Measurements from ENCODE around the gene JPH3.
"Not testable (repeated sequence)": the region's sequence is repeated elsewhere in the genome, so short reads cannot be mapped to it uniquely, and the experiment has no call there.

JPH3 gene

DNA sequence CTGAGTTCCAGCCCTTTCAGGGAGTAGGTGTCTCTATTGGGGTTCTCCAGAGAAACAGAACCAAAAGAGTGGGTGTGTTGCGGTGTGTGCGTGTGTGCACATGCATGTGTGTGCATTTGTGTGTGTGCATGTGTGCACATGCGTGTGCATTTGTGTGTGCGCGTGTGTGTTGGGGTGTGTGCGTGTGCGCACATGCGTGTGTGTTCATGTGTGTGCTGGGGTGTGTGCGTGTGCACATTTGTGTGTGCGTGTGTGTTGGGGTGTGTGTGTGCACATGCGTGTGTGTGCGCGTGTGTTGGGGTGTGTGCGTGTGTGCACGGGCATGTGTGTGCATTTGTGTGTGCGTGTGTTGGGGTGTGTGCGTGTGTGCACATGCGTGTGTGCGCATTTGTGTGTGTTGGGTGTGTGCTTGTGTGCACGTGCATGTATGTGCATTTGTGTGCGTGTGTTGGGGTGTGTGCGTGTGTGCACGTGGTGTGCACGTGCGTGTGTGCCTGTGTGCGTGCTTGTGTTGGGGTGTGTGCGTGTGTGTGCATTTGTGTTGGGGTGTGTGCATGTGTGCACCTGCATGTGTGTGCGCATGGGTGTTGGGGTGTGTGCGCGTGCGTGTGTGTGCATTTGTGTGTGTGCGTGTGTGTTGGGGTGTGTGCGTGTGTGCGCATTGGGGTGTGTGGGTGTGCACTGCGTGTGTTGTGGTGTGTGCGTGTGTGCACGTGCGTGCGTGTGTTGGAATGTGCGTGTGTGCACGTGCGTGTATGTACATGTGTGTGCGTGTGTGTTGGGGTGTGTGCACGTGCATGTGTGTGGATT lies 38.4 kb upstream of the JPH3 start:
- ATAC-seq (replicated peaks) (no peak), DNase-seq (no peak)
- Mint-ChIP-seq H3K4me3 (no peak overlapping the region), H3K27me3 (peaks cover 0 to 11% of the 10 kb centered on the region in 2 donors), H3K9me3 (peaks cover 5 to 9% of the 10 kb centered on the region in 2 donors), H3K36me3 (ENCODE audit: insufficient read depth) (no peaks in the 10 kb centered on the region), H3K27ac (peak overlapping the region in 1 of 2 donors; percentile 79), H3K4me1 (ENCODE audit: low read depth in 2 of 2) (peaks cover 5 to 8% of the 10 kb centered on the region in 2 donors)

DNA sequence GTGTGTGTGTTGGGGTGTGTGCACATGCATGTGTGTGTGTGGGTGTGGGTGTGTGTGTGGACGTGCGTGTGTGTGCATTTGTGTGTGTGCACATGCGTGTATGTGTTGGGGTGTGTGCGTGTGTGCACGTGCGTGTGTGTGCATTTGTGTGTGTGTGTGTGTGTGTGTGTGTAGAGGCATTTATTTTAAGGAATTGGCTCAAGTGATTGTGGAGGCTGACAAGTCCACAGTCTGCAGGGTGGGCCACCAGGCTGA lies 37.9 kb upstream of the JPH3 start:
- Mint-ChIP-seq H3K4me1 (ENCODE audit: low read depth in 2 of 2) (peaks cover 5 to 8% of the 10 kb centered on the region in 2 donors), H3K36me3 (ENCODE audit: insufficient read depth) (no peaks in the 10 kb centered on the region)
- no peak for DNase-seq

DNA sequence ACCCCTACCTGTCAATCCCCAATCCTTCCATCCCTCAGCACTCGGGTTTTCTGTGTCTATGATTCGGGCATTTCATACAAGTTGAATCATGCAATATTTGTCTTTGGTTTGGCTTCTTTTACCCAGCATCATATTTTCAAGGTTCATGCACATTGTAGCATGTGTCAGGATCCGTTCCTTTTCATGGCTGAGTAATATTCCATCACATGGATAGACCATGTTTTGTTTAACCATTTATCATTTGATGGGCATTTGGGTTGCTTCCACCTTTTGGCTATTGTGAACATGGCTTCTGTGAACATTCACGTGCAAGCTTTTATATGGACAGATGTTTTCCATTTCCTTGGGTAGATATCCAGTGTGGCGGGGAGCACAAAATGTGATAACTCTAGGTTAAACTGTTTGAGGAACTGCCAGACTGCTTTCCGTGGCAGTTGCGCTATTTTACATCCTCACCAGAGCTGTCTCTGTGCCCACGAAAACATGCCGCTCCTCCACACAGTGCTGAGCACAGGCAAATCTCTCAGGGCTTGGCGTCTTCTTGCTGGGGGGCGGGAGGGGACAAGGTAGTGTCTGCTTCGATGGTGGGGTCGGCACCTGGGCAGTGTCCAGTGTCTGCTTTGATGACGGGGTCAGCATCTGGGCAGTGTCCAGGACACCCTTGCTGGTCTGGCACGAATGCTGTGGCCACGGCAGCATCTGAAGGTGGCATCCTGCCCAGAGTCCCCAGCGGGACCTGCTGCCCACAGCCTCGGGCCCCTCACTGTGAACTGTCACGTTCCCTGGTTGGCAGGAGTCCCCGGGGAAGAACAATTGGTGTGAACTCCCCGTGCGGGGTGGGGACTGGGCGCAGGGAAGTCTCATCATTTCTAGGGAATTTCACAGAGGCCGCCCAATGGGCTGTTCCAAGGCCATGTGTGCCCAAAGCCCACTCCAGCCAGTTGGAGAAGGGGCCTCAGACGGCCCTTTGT lies 32.4 kb upstream of the JPH3 start:
- Mint-ChIP-seq H3K27me3 (peaks cover 10 to 44% of the 10 kb centered on the region in 2 donors), H3K4me1 (ENCODE audit: low read depth in 2 of 2) (no peaks in the 10 kb centered on the region), H3K27ac (no peak overlapping the region), H3K36me3 (ENCODE audit: insufficient read depth) (peaks cover 3% of the 10 kb centered on the region), H3K4me3 (no peak overlapping the region), H3K9me3 (no peaks in the 10 kb centered on the region)
- DNase-seq = no peak
- no peak for ATAC-seq (replicated peaks)

More for the DNA sequence above, 37.9 kb upstream of the JPH3 start:
- H3K27ac Mint-ChIP-seq = no peak overlapping the region
- no peak overlapping the region for H3K4me3 Mint-ChIP-seq
- H3K27me3 Mint-ChIP-seq = peaks cover 0 to 11% of the 10 kb centered on the region in 2 donors
- peaks cover 5 to 9% of the 10 kb centered on the region in 2 donors for H3K9me3 Mint-ChIP-seq
- ATAC-seq (replicated peaks) = no peak

DNA sequence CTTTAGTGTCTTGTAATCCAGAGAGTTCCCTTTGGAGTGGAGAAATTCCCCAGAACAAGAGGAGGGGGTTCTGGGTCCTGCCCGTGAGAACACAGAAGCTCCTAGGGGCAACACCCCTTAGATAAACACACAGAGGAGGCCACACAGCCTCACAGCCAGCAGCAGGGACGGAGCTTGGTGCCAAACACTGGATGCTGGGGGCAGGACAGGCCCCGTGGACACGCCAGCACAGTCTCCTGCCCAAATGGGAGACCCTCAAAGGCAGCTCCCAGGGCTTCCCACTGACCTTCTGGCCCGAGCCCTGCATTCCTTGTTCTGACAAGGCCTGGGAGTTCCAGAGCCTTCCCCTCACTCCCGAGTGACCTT lies 31.8 kb upstream of the JPH3 start:
- H3K27me3 Mint-ChIP-seq = peaks cover 16 to 51% of the 10 kb centered on the region in 2 donors
- H3K9me3 Mint-ChIP-seq = no peaks in the 10 kb centered on the region
- ATAC-seq (replicated peaks) (no peak), DNase-seq (no peak)
- no peaks in the 10 kb centered on the region for H3K4me1 Mint-ChIP-seq (ENCODE audit: low read depth in 2 of 2)
- H3K36me3 Mint-ChIP-seq (ENCODE audit: insufficient read depth) = peaks cover 3% of the 10 kb centered on the region
- no peak overlapping the region for H3K27ac Mint-ChIP-seq
- no peak overlapping the region for H3K4me3 Mint-ChIP-seq

DNA sequence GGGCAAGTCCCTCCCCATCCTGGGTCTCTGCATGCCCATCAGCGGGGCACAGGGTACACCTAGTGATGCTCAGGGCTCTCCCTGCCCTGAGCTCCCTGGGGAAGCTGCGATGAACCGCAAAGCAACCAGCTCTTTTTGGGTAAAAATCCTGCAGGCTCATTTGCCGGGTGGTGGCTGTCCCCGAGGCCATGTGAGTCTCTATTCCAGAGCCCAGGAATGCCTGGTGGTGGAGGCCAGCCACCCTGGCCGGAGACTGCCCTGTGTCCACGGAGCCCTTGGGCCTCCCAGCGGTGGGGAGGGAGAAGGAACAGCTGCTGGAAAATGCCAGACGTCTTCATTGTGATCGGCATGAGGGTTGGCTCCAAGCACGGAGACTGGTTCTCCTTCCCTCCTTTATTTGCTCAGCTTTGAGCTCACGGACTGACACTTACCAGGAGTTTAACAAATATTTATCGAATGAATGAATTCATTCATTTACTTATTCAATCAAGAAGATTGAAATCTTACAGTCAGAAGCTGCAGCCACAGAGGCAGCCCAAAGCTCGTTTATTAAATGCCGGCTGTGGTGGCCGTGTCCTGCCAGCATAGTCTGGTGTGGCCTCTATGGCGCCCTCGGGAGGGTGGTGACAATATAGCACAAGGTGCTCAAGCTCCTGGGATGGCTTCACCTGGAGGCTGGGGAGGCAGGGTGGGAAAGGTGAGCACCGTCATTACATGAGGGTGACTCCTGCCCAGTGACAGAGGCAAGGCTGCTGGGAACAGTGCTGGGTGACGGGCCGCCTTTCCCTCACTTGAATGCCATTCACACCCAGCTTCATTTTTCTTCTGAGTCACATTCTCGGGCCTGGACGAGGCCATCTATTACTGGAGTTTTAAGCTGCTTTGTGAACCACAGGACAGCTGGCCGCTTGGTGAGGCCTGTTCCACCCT lies 31.1 kb upstream of the JPH3 start:
- peaks cover 16 to 54% of the 10 kb centered on the region in 2 donors for H3K27me3 Mint-ChIP-seq
- no peak overlapping the region for H3K27ac Mint-ChIP-seq
- no peak overlapping the region for H3K4me3 Mint-ChIP-seq
- H3K36me3 Mint-ChIP-seq (ENCODE audit: insufficient read depth) = peaks cover 3% of the 10 kb centered on the region
- ATAC-seq (replicated peaks) (no peak), DNase-seq (no peak)
- no peaks in the 10 kb centered on the region for H3K9me3 Mint-ChIP-seq
- H3K4me1 Mint-ChIP-seq (ENCODE audit: low read depth in 2 of 2) = no peaks in the 10 kb centered on the region

DNA sequence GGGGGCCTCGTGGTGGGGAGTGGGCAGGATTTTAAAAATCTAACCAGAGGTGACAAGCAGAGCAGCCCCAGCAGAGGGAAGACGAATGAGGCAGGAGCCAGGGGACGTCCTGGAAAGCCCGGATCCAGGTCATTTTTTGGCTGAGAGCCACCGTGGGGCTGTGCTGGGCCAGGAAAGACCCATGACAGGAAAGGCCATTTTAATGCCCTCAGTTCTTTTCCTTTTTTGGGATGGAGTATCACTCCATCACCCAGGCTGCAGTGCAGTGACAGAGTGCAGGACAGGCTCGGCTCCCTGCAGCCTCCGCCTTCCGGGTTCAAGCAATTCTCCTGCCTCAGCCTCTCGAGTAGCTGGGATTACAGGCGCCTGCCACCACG lies 30.5 kb upstream of the JPH3 start:
- ATAC-seq (replicated peaks) (no peak), DNase-seq (no peak)
- H3K36me3 Mint-ChIP-seq (ENCODE audit: insufficient read depth) = peaks cover 3% of the 10 kb centered on the region
- H3K27ac Mint-ChIP-seq = no peak overlapping the region
- no peak overlapping the region for H3K4me3 Mint-ChIP-seq
- no peaks in the 10 kb centered on the region for H3K4me1 Mint-ChIP-seq (ENCODE audit: low read depth in 2 of 2)
- H3K9me3 Mint-ChIP-seq = no peaks in the 10 kb centered on the region
- peaks cover 22 to 61% of the 10 kb centered on the region in 2 donors for H3K27me3 Mint-ChIP-seq

DNA sequence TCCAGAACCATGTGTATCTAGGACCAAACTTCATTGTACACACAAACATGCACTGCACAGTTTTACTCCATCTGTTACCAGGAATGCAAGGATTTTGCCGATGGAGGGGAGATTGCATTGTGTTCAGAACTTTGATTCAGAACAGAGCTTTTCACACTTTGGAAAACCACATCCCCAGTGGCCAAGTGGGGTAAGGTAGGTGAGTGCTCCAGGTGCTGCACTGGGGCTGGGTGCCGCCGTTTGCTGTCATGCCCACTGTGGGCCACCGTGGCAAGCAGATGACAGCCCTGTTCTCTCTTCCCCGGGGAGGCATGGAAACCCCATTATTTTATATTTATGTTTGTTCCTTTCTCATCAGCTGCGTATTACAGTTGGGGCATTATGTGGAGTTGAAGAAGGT lies 29.3 kb upstream of the JPH3 start:
- Mint-ChIP-seq H3K4me3 (no peak overlapping the region), H3K4me1 (ENCODE audit: low read depth in 2 of 2) (no peaks in the 10 kb centered on the region), H3K36me3 (ENCODE audit: insufficient read depth) (peaks cover 3% of the 10 kb centered on the region), H3K27me3 (peaks cover 22 to 64% of the 10 kb centered on the region in 2 donors), H3K9me3 (no peaks in the 10 kb centered on the region), H3K27ac (no peak overlapping the region)
- DNase-seq (no peak), ATAC-seq (replicated peaks) (no peak)

DNA sequence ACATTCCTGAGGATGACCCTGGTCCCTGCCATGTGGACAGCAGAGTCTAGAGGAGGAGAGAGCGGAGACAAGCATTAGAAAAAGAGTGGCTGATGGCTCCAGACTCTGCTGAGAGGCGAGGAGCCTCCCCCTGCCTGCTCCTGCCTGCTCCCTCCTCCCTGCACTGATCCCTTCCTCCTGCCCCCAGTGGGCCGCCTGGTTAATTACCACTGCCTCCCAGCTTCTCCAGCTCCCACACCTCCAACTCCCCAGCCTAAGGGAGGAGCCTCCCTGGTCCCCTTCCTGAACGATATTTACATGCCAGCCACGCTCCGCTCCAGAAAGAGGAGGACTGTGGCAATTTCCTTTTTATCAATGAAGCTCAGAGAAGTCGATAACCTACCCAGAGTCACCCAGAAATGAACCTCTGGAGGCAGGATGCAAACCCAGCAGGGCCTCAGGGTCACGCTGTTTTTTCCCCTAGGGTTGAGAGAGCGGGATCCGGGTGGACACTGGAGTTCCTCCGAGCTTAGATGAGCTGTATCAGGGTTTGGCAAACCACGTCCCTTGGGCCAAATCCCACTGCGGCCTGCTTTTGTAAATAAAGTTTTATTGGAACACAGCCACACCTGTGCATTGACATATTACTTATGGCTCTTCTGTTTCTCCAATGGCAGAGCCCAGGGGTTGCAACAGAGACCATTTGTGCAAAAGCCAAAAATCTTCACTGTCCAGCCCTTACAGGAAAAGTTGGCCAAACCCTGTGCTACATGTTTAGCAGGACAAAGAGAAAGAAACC lies 27.1 kb upstream of the JPH3 start:
- Mint-ChIP-seq H3K27ac (no peak overlapping the region), H3K9me3 (no peaks in the 10 kb centered on the region), H3K4me3 (no peak overlapping the region), H3K36me3 (ENCODE audit: insufficient read depth) (peaks cover 3% of the 10 kb centered on the region), H3K4me1 (ENCODE audit: low read depth in 2 of 2) (no peaks in the 10 kb centered on the region), H3K27me3 (peaks cover 31 to 73% of the 10 kb centered on the region in 2 donors)
- ATAC-seq (replicated peaks) (no peak), DNase-seq (no peak)

DNA sequence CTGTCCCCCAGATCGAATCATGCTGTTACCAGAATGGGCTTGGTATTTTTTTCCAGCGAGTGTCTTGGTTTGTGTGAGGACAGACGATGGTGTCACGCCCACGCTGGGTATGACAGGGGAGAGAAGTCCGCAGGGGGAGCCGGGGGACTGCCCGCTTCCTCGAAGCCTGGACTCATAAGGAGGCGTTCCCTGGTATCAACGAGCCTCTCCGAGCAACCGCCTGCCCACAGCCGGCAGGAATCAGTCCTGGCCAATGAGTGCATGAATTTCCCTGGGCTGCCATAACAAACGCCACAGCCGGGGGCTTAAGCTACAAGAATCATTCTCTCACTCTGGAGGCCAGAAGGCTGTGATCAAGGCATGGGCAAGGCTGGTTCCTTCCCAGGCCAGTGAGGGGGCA lies 26.1 kb upstream of the JPH3 start:
- ATAC-seq (replicated peaks) (no peak), DNase-seq (no peak)
- Mint-ChIP-seq H3K27me3 (peaks cover 31 to 77% of the 10 kb centered on the region in 2 donors), H3K27ac (no peak overlapping the region), H3K9me3 (no peaks in the 10 kb centered on the region), H3K4me1 (ENCODE audit: low read depth in 2 of 2) (no peaks in the 10 kb centered on the region), H3K36me3 (ENCODE audit: insufficient read depth) (peaks cover 3% of the 10 kb centered on the region), H3K4me3 (no peak overlapping the region)

DNA sequence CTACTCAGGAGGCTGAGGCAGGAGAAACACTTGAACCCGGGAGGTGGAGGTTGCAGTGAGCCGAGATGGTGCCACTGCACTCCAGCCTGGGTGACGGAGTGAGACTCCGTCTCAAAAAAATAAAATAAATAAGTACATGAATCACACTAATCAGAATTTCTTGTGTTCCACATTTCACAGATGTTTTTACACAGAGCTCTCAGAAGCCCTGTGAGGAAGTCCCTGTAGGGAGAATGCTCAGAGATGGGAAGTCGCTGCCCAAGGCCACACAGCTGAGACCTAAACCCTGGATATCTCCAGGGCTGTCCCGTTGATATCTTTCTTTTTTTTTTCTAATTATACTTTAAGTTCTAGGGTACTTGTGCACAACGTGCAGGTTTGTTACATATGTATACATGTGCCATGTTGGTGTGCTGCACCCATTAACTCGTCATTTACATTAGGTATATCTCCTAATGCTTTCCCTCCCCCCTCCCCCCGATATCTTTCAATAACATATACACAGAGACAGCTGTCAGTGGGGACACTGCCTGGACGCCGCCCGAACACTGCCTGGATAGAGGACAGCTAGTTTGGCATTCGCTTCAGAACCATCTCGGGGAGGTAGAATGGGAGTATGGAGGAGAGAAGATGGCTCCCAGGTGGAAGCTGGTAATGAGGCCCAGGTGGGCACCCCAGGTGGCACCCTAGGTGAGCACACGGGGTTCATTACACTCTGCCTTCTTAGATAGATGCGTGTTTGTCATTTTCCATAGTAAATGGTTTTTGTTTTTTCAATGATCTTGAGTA lies 24.0 kb upstream of the JPH3 start:
- H3K4me3 Mint-ChIP-seq; H3K4me1 Mint-ChIP-seq (ENCODE audit: low read depth in 2 of 2); H3K27ac Mint-ChIP-seq; H3K36me3 Mint-ChIP-seq (ENCODE audit: insufficient read depth); H3K9me3 Mint-ChIP-seq; DNase-seq; ATAC-seq (replicated peaks): not testable (repeated sequence)
- peaks cover 37 to 76% of the 10 kb centered on the region in 2 donors for H3K27me3 Mint-ChIP-seq

DNA sequence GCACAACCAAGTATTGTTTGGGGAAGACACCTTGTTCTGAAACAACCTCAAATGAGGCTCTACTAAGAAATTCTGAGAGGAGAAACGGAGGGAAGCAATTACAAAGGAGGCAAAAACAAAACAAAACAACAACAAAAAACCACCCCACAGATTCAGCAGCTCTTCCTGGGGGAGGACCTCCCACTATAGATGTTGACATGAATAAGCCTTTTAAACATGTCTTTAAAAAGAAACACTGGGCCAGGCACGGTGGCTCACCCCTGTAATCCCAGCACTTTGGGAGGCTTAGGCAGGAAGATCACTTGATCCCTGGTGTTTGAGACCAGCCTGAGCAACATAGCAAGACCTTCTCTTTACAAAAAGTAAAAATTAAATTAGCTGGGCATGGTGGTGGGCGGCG lies 22.6 kb upstream of the JPH3 start:
- DNase-seq (no peak), ATAC-seq (replicated peaks) (no peak)
- Mint-ChIP-seq H3K27me3 (peaks cover 48 to 86% of the 10 kb centered on the region in 2 donors), H3K27ac (no peak overlapping the region), H3K36me3 (ENCODE audit: insufficient read depth) (no peaks in the 10 kb centered on the region), H3K9me3 (no peaks in the 10 kb centered on the region), H3K4me3 (no peak overlapping the region), H3K4me1 (ENCODE audit: low read depth in 2 of 2) (no peaks in the 10 kb centered on the region)

DNA sequence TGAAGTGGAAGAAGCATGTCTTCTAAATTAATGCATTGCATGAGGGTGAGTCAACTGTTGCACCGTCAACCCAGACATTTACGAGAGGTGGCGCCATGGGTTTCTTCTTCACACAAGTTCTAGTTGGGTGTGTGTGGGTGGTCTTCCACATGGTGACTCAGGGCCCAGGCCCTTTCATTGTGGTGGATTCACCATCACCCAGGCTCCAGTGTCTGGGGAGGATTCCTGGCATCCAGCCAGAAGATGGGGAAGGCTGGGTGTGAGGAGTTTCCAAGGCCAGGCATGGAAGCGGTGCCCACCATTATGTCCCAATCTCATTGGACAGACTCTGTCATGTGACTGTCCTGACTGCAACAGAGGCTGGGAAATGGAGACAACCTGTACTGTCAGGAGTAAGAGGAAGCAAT lies 21.4 kb upstream of the JPH3 start:
- no peaks in the 10 kb centered on the region for H3K4me1 Mint-ChIP-seq (ENCODE audit: low read depth in 2 of 2)
- ATAC-seq (replicated peaks) = no peak
- H3K27ac Mint-ChIP-seq = no peak overlapping the region
- no peak for DNase-seq
- no peaks in the 10 kb centered on the region for H3K9me3 Mint-ChIP-seq
- H3K27me3 Mint-ChIP-seq = peaks cover 50 to 89% of the 10 kb centered on the region in 2 donors
- H3K4me3 Mint-ChIP-seq = no peak overlapping the region
- no peaks in the 10 kb centered on the region for H3K36me3 Mint-ChIP-seq (ENCODE audit: insufficient read depth)
